Activated T-helper 2 cell treated with anti-CD3 and anti-CD28 coated beads, Interferon-gamma antibody, Interleukin-2, Interleukin-4, amounts not matched to agents 10 μg/mL and 5 μg/mL and 100 μg/mL, durations not matched to agents 14 hours and 24 hours and 36 hours (primary cell): Measurements from ENCODE around the gene PLEKHM3. TPM values are rescaled to one million over a fixed set of nuclear protein-coding genes. Genes with fewer than 3 reads are reported as not detected.
"Not testable (repeated sequence)": the region's sequence is repeated elsewhere in the genome, so short reads cannot be mapped to it uniquely, and the experiment has no call there.

Source experiments
- DNase-seq: peaks from one replicate; pipeline ENCODE4 v3.0.0; 2021; ENCODE audit warnings: low spot score
- H3K27ac Mint-ChIP-seq: one replicate; pipeline ENCODE4 v1.8.0; 2021; ENCODE audit warnings: mixed read lengths
- H3K27me3 Mint-ChIP-seq: one replicate; pipeline ENCODE4 v1.8.0; 2021; ENCODE audit warnings: low read depth, mixed read lengths
- H3K36me3 Mint-ChIP-seq: one replicate; pipeline ENCODE4 v1.8.0; 2021; ENCODE audit warnings: low read depth, mixed read lengths
- H3K4me1 Mint-ChIP-seq: one replicate; pipeline ENCODE4 v1.8.0; 2021; ENCODE audit warnings: low read depth, mixed read lengths
- H3K4me3 Mint-ChIP-seq: one replicate; pipeline ENCODE4 v1.8.0; 2021; ENCODE audit warnings: low read depth, mild to moderate bottlenecking, moderate library complexity, mixed read lengths
- H3K9me3 Mint-ChIP-seq: one replicate; pipeline ENCODE4 v1.8.0; 2021; ENCODE audit warnings: mixed read lengths
- intact Hi-C: fragments of 100-400 bp; cut with micrococcal nuclease; formaldehyde crosslinking; loops from one replicate; pipeline ENCODE4 v1.15.1; 2023
- total RNA-seq: library from RNA; stranded (reverse); gene quantifications from 2 replicates; pipeline ENCODE4 v1.2.3, GENCODE V29; 2022

The PLEKHM3 gene
- total RNA-seq, 1 donor from 2014 or later, result 7.1 TPM

DNA sequence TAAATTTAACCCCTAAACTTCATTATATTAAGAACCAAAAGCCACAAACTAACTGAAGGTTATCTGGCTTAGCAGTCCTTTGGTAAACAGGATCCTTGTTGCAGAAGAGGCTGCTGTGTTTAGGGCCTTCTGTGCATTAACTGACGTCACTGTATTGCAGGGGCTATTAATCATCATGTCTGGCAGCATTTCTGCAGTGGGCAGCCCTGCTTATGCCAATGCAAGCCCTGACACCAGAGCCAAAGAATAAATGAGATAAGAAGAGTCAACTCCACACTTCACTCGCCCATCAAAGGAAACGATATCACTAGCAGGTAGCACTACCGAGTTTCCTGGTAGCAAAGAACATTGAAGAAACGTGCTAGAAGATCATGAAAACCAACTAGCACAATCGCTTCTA is 110.6 kb downstream of the PLEKHM3 start:
- intact Hi-C loops, result no loop called here
- no peak overlapping the region for H3K27ac Mint-ChIP-seq
- H3K9me3 Mint-ChIP-seq, result no peaks in the 10 kb centered on the region
- H3K4me1 Mint-ChIP-seq, result no peaks in the 10 kb centered on the region
- no peak overlapping the region for H3K4me3 Mint-ChIP-seq
- H3K27me3 Mint-ChIP-seq, result no peaks in the 10 kb centered on the region
- no peaks in the 10 kb centered on the region for H3K36me3 Mint-ChIP-seq
- no peak for DNase-seq

DNA sequence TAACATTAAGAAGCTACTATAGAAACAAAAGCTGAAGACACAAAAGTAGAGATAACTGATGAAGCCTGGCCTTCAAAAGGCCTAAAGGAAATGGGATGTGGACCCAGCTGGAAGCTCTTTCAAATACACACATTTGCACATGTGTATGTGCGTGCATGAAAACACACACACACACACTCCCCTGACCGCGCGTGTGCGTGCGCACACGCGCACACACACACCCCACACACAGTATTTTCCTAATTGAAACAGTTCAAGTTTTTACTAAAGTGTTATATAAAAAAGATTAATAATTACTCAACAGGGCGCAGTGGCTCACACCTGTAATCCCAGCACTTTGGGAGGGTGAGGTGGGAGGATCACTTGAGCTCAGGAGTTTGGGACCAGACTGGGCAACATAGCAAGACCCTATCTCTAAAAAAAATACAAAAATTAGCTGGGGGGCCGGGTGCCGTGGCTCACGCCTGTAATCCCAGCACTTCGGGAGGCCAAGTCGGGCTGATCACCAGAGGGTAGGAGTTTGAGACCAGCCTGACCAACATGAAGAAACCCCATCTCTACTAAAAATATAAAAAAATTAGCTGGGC is 111.5 kb downstream of the PLEKHM3 start:
- Mint-ChIP-seq H3K27me3 (no peaks in the 10 kb centered on the region), H3K36me3 (no peaks in the 10 kb centered on the region)
- intact Hi-C loops, result no loop called here

DNA sequence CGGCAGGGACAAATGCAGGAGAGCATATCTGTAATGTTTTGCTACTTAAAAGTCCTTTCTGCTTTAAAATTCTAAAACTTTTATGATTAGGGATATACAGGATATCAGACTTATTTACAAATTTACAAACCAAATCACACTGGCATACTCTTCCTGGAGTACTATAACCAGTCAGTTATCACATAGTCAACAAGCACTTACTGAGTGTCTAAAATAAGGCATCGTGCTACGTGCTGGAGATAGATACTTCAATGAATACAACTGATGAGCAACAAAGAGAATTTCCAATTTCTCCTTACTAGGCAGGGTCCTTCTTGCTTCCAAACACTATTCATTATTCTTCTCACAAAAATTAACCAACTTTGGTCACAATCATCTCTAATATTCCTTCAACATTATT is 113.5 kb downstream of the PLEKHM3 start:
- no peak overlapping the region for H3K27ac Mint-ChIP-seq
- no peaks in the 10 kb centered on the region for H3K4me1 Mint-ChIP-seq
- no peaks in the 10 kb centered on the region for H3K27me3 Mint-ChIP-seq
- H3K9me3 Mint-ChIP-seq, result no peaks in the 10 kb centered on the region
- H3K4me3 Mint-ChIP-seq, result no peak overlapping the region
- DNase-seq, result no peak
- intact Hi-C loops, result no loop called here
- H3K36me3 Mint-ChIP-seq, result no peaks in the 10 kb centered on the region

More for the DNA sequence above, 111.5 kb downstream of the PLEKHM3 start:
- Mint-ChIP-seq H3K27ac (no peak overlapping the region), H3K4me1 (no peaks in the 10 kb centered on the region), H3K9me3 (no peaks in the 10 kb centered on the region), H3K4me3 (no peak overlapping the region)
- DNase-seq, result no peak

DNA sequence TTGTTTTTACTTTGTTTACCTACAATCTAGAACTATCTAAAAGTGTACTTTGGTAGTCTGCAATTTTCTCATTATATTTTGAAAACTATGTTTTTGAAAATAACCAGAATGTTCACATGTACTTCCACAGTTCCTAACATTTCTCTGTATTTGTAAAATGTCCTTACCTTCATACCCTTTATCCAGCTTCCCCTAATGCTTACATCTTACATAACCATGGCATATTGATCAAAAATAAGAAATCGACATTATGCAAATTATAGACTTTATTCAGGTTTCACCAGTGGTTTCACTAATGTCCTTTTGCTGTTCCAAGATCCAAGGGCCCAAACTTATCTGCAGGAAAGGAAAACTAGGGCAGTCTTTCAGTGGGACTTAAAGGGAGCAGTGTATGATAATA is 114.1 kb downstream of the PLEKHM3 start:
- H3K36me3 Mint-ChIP-seq, result no peaks in the 10 kb centered on the region
- no peaks in the 10 kb centered on the region for H3K4me1 Mint-ChIP-seq
- no peaks in the 10 kb centered on the region for H3K27me3 Mint-ChIP-seq
- no peaks in the 10 kb centered on the region for H3K9me3 Mint-ChIP-seq
- DNase-seq, result no peak
- intact Hi-C loops, result no loop called here
- H3K27ac Mint-ChIP-seq, result no peak overlapping the region
- no peak overlapping the region for H3K4me3 Mint-ChIP-seq

DNA sequence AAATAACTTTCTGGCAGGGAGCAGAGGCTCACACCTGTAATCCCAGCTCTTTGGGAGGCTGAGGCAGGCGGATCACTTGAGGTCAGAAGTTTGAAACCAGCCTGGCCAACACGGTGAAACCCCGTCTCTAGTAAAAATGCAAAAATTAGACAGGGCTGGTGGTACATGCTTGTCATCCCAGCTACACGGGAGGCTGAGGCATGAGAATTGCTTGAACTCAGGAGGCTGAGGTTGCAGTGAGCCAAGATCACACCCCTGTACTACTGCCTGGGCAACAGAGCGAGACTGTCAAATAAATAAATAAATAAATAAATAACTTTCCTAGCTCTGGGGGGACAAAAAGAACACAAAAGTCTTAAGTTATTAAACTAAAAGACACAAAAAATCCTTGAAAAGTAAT is 118.8 kb downstream of the PLEKHM3 start:
- DNase-seq, H3K9me3 Mint-ChIP-seq, H3K4me1 Mint-ChIP-seq, H3K27me3 Mint-ChIP-seq, H3K36me3 Mint-ChIP-seq, intact Hi-C loops, H3K4me3 Mint-ChIP-seq, H3K27ac Mint-ChIP-seq: not testable (repeated sequence)

DNA sequence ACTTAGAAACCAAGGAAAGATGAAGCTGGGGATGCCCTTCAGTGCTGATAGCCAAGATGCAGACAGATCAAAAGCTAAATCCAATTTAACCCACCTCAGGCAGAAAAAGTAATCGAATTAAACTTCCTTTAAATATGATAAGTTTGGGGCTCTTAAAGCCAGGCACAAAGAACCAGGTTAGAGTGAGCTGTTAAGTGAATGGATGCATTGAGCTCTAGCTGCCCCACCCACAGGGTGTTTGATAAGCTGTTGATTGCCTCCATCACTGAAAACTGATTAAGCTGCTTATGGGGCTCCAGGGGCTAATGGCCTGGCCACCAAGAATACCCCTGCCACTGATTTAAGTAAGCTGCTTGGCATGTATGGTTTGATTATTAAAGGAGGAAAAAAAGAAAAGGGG is 119.8 kb downstream of the PLEKHM3 start:
- Mint-ChIP-seq H3K27ac (no peak overlapping the region), H3K9me3 (no peaks in the 10 kb centered on the region), H3K4me1 (no peaks in the 10 kb centered on the region), H3K27me3 (no peaks in the 10 kb centered on the region), H3K4me3 (no peak overlapping the region), H3K36me3 (no peaks in the 10 kb centered on the region)
- intact Hi-C loops, result no loop called here
- no peak for DNase-seq

DNA sequence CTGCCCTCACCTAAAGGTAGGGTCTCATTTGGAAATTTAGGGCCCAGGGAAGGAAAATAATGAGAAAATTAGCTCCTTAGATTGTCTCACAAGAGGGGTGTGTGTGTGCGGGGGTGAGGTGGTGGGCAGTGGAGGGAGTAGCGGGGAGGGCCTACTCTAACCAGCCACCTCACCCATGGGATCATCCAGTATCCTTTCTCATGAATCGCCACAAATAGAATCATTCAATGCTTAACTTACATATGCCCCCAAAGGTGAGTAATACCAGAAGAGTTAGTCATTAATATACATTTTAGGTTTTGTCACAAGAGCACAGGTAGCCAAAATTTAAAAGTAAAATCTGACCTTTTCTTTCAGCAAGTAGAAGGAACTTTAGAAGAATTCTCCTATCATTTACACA is 122.1 kb downstream of the PLEKHM3 start:
- H3K36me3 Mint-ChIP-seq, result no peaks in the 10 kb centered on the region

DNA sequence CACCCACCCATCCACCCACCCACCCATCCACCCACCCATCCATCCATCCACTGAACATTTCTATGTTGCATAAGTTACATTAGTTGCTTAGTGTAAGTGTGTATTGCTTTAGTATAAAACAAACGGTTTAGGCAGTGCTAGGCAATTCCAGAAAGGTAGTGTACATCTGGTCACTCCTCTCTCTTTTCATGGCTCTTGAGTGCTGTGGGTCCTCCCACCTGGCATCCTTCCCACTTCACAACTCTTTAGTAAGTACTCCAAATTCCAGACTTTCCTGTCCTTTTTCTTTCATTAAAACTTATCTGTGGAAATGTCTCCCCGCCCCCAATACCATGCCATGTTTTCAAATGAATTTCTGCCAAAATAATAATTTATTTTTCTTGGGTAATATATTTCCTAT is 122.5 kb downstream of the PLEKHM3 start:
- no peaks in the 10 kb centered on the region for H3K36me3 Mint-ChIP-seq
- no peaks in the 10 kb centered on the region for H3K9me3 Mint-ChIP-seq
- H3K4me3 Mint-ChIP-seq, result no peak overlapping the region
- intact Hi-C loops, result no loop called here
- no peaks in the 10 kb centered on the region for H3K27me3 Mint-ChIP-seq
- H3K27ac Mint-ChIP-seq, result no peak overlapping the region
- DNase-seq, result no peak
- no peaks in the 10 kb centered on the region for H3K4me1 Mint-ChIP-seq

More for the DNA sequence above, 122.1 kb downstream of the PLEKHM3 start:
- DNase-seq, result no peak
- no peak overlapping the region for H3K4me3 Mint-ChIP-seq
- H3K27me3 Mint-ChIP-seq, result no peaks in the 10 kb centered on the region
- intact Hi-C loops, result no loop called here
- H3K4me1 Mint-ChIP-seq, result no peaks in the 10 kb centered on the region
- H3K27ac Mint-ChIP-seq, result no peak overlapping the region
- no peaks in the 10 kb centered on the region for H3K9me3 Mint-ChIP-seq

DNA sequence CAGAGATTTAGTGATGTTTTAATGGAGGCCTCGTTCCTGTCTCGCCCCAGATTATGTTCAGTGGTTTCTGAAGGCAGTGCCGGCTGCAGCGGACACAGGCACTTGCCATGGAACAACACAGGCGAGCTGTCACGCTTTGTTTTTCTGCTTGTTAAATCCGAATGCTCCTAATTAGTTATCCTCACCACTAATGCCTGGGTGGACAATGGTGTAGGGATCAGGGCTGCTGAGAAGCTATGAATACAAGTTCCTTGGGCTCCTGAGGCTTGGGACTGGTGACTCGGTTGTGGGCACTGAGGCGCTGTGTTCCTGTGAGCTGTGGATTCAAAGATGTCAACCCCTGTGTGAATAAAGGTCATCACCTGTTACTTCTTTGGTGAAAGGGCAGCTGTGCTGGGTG is 123.5 kb downstream of the PLEKHM3 start:
- Mint-ChIP-seq H3K4me3 (no peak overlapping the region), H3K9me3 (no peaks in the 10 kb centered on the region), H3K27me3 (no peaks in the 10 kb centered on the region), H3K4me1 (no peaks in the 10 kb centered on the region), H3K36me3 (no peaks in the 10 kb centered on the region), H3K27ac (no peak overlapping the region)
- intact Hi-C loops, result no loop called here
- no peak for DNase-seq

DNA sequence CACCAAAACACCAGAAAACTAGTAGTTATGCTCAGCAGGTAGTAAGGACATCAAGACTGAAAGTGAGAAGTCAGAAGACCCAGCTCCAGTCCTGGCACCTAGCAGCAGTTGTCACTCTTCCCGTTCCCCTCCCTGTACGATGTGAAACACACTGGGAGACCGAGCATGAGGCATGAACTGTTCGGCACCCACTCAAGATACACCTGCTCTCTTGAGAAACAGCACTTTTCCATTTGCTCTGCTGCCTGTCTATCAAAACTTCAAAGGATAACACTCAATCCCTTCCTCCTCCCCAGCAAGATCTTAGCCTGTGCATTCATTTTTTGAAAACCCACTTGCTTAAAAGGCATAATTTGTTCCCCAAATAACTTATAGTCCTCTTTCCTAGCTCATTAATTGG is 123.9 kb downstream of the PLEKHM3 start:
- H3K27ac Mint-ChIP-seq, result no peak overlapping the region
- no peaks in the 10 kb centered on the region for H3K4me1 Mint-ChIP-seq
- no peak for DNase-seq
- no peak overlapping the region for H3K4me3 Mint-ChIP-seq
- no peaks in the 10 kb centered on the region for H3K27me3 Mint-ChIP-seq
- H3K36me3 Mint-ChIP-seq, result no peaks in the 10 kb centered on the region
- no peaks in the 10 kb centered on the region for H3K9me3 Mint-ChIP-seq
- intact Hi-C loops, result no loop called here

DNA sequence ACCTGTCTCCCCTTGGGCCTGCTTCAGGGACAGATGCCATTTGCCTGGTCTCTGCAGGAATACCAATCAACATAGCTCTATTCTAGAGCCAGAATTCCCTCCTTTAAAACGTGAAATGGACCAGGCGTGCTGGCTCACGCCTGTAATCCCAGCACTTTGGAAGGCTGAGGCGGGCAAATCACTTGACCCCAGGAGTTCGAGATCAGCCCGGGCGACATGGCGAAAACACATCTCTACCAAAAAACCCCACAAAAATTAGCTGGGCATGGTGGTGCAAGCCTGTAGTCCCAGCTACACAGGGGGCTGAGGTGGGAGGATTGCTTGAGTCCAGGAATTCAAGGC is 127.0 kb downstream of the PLEKHM3 start:
- Mint-ChIP-seq H3K27me3 (no peaks in the 10 kb centered on the region), H3K9me3 (no peaks in the 10 kb centered on the region), H3K36me3 (no peaks in the 10 kb centered on the region), H3K4me1 (no peaks in the 10 kb centered on the region), H3K27ac (no peak overlapping the region), H3K4me3 (no peak overlapping the region)
- DNase-seq, result no peak
- intact Hi-C loops, result no loop called here

DNA sequence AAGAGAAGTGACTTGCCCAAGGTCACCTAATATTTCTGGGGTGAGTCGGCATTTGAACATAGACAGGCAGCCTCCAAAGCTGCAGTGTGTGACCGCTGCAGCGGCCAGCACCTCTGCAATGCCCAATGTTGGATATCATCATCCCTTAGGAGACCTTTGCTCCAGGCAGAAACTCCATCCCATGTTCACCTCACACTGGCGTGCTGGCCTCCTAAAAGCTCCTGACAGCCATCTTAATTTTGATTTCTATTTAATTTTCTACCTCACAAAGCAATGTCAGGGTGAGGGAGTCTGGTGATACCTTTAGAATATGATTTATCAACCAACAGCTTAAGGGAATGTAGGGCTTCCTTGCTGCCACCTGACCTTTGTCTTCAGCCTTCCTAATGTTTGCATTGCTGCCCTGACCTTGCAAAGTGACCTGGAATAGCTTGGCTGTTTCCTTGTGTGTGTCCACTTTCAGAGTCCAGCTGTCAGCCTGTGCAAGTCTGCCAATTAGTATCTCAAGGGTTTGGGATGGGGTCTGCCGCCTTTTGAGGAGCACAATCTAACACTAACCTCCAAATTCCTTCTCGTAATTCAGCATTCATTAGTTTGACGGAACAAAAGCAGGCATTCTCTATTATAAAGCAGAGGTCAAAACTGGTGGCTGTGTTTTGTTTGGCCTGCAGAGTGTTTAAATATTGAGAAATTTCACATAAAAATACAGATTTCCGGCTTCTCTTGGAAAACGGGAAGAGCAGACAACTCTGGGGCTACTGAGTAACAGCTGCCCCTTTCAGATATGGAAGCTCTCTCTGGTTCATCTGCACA is 127.6 kb downstream of the PLEKHM3 start:
- Mint-ChIP-seq H3K9me3 (no peaks in the 10 kb centered on the region), H3K4me1 (no peaks in the 10 kb centered on the region), H3K27ac (no peak overlapping the region), H3K4me3 (no peak overlapping the region), H3K36me3 (no peaks in the 10 kb centered on the region), H3K27me3 (no peaks in the 10 kb centered on the region)
- DNase-seq, result no peak
- intact Hi-C loops, result no loop called here

DNA sequence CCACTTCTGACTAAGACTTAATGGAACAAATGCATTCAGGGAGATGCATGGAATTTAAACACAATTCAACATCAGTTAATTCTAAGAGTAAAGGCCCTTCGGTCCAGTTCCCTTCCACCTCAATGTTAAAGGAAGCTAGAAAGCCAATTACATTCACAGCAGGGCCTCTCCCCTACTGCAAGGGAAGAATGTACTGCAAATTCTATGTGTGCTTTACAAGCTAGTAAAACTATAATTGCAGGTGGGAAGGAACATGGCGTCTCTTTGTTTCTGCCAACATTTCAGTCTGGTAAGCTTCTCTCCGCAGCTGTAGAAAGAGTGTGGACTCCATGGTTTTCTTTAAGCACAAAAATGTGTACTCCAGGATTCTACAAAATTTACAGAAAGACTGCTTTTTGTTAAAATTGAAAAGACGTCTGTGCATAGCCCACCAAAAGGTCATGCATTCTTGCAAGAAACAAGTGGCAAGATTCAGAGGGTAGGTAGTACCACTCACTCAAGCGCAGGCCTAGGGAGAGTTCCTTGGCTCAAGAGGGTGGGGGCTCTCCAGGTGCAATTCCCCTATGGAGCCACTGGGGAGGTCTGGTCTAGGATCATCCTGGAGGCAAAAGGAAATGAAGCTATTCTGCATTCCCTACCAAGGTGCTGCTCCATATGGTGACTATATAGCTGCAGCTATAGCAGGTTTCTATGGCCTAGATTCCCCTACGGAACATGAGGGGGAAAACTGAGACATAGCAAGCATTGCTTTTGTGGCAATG is 128.6 kb downstream of the PLEKHM3 start:
- no peaks in the 10 kb centered on the region for H3K27me3 Mint-ChIP-seq
- no peak overlapping the region for H3K4me3 Mint-ChIP-seq
- intact Hi-C loops, result no loop called here
- no peaks in the 10 kb centered on the region for H3K36me3 Mint-ChIP-seq
- no peaks in the 10 kb centered on the region for H3K4me1 Mint-ChIP-seq
- no peaks in the 10 kb centered on the region for H3K9me3 Mint-ChIP-seq
- H3K27ac Mint-ChIP-seq, result no peak overlapping the region
- DNase-seq, result no peak
